ENCODE results near the gene BMX.

Gene BMX

DNA sequence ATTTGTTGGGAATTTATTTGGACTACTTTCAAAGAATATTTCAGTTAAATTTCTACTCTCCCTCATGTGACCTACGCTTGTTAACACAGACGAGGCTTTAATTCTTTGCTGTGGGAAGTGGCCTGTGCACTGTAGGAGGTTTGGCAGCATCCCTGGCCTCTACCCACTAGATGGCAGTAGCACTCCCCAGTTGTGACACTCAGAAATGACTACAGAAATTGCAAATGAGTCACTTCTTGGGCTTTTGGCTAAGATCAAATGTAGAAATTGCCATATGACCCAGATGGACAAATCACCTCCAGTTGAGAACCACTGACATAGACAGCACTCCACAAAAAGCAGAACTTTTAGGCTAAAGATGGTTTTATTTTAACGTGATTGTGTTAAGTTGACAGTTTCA is 29.6 kb upstream of the BMX start:
- ChIA-PET CTCF (interaction anchor here (0.6 to 1.2 kb wide), 3 partner anchors 28 to 121 kb away, joined by 3 to 5 read pairs (median 5); no protein-coding TSS in a partner anchor), POLR2A (interaction anchor here (1.3 kb wide), 1 partner anchor 22 kb away, joined by 3 read pairs; the partner anchor contains the start of gene PIR)
- TF ChIP-seq LEF1 (IDR thresholded peaks at IDR 0.05; ENCODE audit: borderline replicate concordance) = no peak
- TF ChIP-seq NFRKB (IDR thresholded peaks at IDR 0.05) = no peak
- TF ChIP-seq, protein P1, sequence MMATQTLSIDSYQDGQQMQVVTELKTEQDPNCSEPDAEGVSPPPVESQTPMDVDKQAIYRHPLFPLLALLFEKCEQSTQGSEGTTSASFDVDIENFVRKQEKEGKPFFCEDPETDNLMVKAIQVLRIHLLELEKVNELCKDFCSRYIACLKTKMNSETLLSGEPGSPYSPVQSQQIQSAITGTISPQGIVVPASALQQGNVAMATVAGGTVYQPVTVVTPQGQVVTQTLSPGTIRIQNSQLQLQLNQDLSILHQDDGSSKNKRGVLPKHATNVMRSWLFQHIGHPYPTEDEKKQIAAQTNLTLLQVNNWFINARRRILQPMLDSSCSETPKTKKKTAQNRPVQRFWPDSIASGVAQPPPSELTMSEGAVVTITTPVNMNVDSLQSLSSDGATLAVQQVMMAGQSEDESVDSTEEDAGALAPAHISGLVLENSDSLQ (IDR thresholded peaks at IDR 0.05) = no peak
- no peak for TF ChIP-seq TARDBP (IDR thresholded peaks at IDR 0.05)
- TF ChIP-seq FOXA1 (IDR thresholded peaks at IDR 0.05) = no peak
- TF ChIP-seq FOXK2 (IDR thresholded peaks at IDR 0.05) = no peak
- TF ChIP-seq ELF4 (IDR thresholded peaks at IDR 0.05) = no peak
- TF ChIP-seq ZNF384 (IDR thresholded peaks at IDR 0.05) = no peak
- no peak for TF ChIP-seq ARNT (IDR thresholded peaks at IDR 0.05)
- no peak for TF ChIP-seq SP1 (IDR thresholded peaks at IDR 0.05)
- no peak for TF ChIP-seq FOXM1 (IDR thresholded peaks at IDR 0.05; ENCODE audit: borderline replicate concordance)
- TF ChIP-seq CTBP1 (IDR thresholded peaks at IDR 0.05; ENCODE audit: borderline replicate concordance) = no peak
- no peak for TF ChIP-seq BHLHE40 (IDR thresholded peaks at IDR 0.05; ENCODE audit: borderline replicate concordance)
- TF ChIP-seq HDGF (IDR thresholded peaks at IDR 0.05; ENCODE audit: borderline replicate concordance) = no peak
- peak; percentile 48 for DNase-seq (ENCODE audit: extremely low spot score)

DNA sequence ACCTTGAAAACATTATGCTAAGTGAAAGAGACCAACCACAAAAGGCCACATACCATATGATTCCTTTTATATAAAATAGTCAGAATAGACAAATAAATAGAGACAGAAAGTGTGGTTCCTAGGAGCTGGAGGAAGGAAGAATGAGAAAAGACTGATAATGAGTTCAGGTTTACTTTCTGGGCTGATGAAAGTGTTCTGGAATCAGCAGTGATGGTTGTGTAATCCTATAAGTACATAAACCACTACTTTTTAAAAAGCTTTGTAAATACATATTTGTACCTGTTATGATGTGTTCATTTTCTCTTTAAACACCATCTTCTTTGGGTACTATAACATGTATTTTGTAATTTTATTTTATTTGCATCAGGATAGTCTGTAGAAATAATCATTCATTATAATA is 28.1 kb upstream of the BMX start:
- ChIA-PET CTCF (no interaction called here), POLR2A (no interaction called here)
- no peak for DNase-seq (ENCODE audit: extremely low spot score)
- TF ChIP-seq HDGF (IDR thresholded peaks at IDR 0.05; ENCODE audit: borderline replicate concordance) (no peak), SUZ12 (IDR thresholded peaks at IDR 0.05) (no peak), SP1 (IDR thresholded peaks at IDR 0.05) (no peak), ZNF384 (IDR thresholded peaks at IDR 0.05) (no peak), ARNT (IDR thresholded peaks at IDR 0.05) (no peak), ELF4 (IDR thresholded peaks at IDR 0.05) (no peak), FOXA1 (IDR thresholded peaks at IDR 0.05) (no peak), FOXM1 (IDR thresholded peaks at IDR 0.05; ENCODE audit: borderline replicate concordance) (no peak), FOXK2 (IDR thresholded peaks at IDR 0.05) (no peak), L3MBTL2 (conservative IDR thresholded peaks at IDR 0.05) (no peak), BHLHE40 (IDR thresholded peaks at IDR 0.05; ENCODE audit: borderline replicate concordance) (no peak), CTBP1 (IDR thresholded peaks at IDR 0.05; ENCODE audit: borderline replicate concordance) (no peak), LEF1 (IDR thresholded peaks at IDR 0.05; ENCODE audit: borderline replicate concordance) (no peak), NFRKB (IDR thresholded peaks at IDR 0.05) (no peak), TARDBP (IDR thresholded peaks at IDR 0.05) (no peak)
- TF ChIP-seq, protein P1 (IDR thresholded peaks at IDR 0.05) = no peak

GRCh38 chrX:15474028-15474427 is 26.6 kb upstream of the BMX start:
- TF ChIP-seq CTBP1 (IDR thresholded peaks at IDR 0.05; ENCODE audit: borderline replicate concordance) (no peak), L3MBTL2 (conservative IDR thresholded peaks at IDR 0.05) (no peak), SUZ12 (IDR thresholded peaks at IDR 0.05) (no peak), SP1 (IDR thresholded peaks at IDR 0.05) (no peak), BHLHE40 (IDR thresholded peaks at IDR 0.05; ENCODE audit: borderline replicate concordance) (no peak), FOXK2 (IDR thresholded peaks at IDR 0.05) (no peak), ARNT (IDR thresholded peaks at IDR 0.05) (no peak), HDGF (IDR thresholded peaks at IDR 0.05; ENCODE audit: borderline replicate concordance) (no peak), ELF4 (IDR thresholded peaks at IDR 0.05) (no peak)
- CTCF ChIA-PET = no interaction called here
- DNase-seq (ENCODE audit: extremely low spot score) = no peak
- POLR2A ChIA-PET = no interaction called here

DNA sequence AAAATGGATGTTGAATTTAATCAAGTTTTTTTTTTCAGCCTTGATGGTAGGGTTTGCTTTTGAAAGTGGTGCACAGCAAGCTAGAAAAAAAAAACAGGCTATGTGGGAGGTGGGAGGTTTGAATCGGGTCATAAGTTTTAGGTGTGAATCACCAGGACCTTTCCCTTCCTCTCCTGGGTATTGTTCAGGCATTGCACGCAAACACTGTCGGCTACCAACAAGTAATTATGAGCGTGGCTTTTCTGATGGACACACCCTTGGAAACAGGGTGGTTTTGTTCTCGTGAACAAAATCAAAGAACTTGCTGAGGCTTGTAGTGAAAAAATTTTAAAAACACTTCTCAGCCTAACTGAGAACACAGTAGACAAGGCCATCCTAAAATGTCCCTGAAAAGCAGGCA is 25.6 kb upstream of the BMX start:
- TF ChIP-seq FOXM1 (IDR thresholded peaks at IDR 0.05; ENCODE audit: borderline replicate concordance) = no peak
- TF ChIP-seq BHLHE40 (IDR thresholded peaks at IDR 0.05; ENCODE audit: borderline replicate concordance) = no peak
- no peak for TF ChIP-seq HDGF (IDR thresholded peaks at IDR 0.05; ENCODE audit: borderline replicate concordance)
- TF ChIP-seq L3MBTL2 (conservative IDR thresholded peaks at IDR 0.05) = no peak
- no peak for TF ChIP-seq SUZ12 (IDR thresholded peaks at IDR 0.05)
- TF ChIP-seq ELF4 (IDR thresholded peaks at IDR 0.05) = no peak
- no peak for TF ChIP-seq TARDBP (IDR thresholded peaks at IDR 0.05)
- TF ChIP-seq, protein P1 (IDR thresholded peaks at IDR 0.05) = no peak
- TF ChIP-seq NFRKB (IDR thresholded peaks at IDR 0.05) = no peak
- no peak for TF ChIP-seq SP1 (IDR thresholded peaks at IDR 0.05)
- no peak for TF ChIP-seq FOXK2 (IDR thresholded peaks at IDR 0.05)
- TF ChIP-seq LEF1 (IDR thresholded peaks at IDR 0.05; ENCODE audit: borderline replicate concordance) = no peak
- CTCF ChIA-PET = no interaction called here
- no peak for DNase-seq (ENCODE audit: extremely low spot score)
- POLR2A ChIA-PET = no interaction called here

- CTCF ChIA-PET = no interaction called here
- no peak for TF ChIP-seq NFRKB (IDR thresholded peaks at IDR 0.05)
- TF ChIP-seq FOXA1 (IDR thresholded peaks at IDR 0.05) = no peak
- no peak for TF ChIP-seq ARNT (IDR thresholded peaks at IDR 0.05)
- no peak for TF ChIP-seq TARDBP (IDR thresholded peaks at IDR 0.05)
- no peak for TF ChIP-seq SP1 (IDR thresholded peaks at IDR 0.05)
- TF ChIP-seq L3MBTL2 (conservative IDR thresholded peaks at IDR 0.05) = no peak
- TF ChIP-seq, protein P1 (IDR thresholded peaks at IDR 0.05) = no peak
- TF ChIP-seq FOXM1 (IDR thresholded peaks at IDR 0.05; ENCODE audit: borderline replicate concordance) = no peak
- POLR2A ChIA-PET = no interaction called here
- DNase-seq (ENCODE audit: extremely low spot score) = no peak
These were observed 25.1 kb upstream of the BMX start for GRCh38 chrX:15475486-15475885.

DNA sequence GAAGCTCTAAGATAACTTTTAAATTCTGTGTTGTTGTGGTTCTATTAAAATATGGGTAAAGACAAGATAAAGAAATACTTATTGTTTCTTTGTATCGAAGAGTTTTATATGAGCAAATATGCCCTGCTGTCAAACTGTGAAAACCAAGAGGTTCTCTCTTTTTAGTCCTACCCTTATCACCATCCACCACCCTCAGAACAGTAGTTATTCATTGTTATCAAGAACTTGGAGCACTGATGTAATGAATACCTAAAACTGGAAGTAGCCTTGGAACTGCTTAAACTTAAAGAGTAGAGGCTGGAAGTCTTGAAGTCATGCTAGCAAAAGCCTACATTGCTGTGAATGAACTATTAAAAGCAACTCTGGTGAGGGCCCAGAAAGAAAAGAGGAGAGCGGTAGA is 16.7 kb upstream of the BMX start:
- CTCF ChIA-PET = no interaction called here
- DNase-seq (ENCODE audit: extremely low spot score) = no peak
- POLR2A ChIA-PET = no interaction called here
- TF ChIP-seq L3MBTL2 (conservative IDR thresholded peaks at IDR 0.05) (no peak), ELF4 (IDR thresholded peaks at IDR 0.05) (no peak), LEF1 (IDR thresholded peaks at IDR 0.05; ENCODE audit: borderline replicate concordance) (no peak), CTBP1 (IDR thresholded peaks at IDR 0.05; ENCODE audit: borderline replicate concordance) (no peak), FOXA1 (IDR thresholded peaks at IDR 0.05) (no peak), HDGF (IDR thresholded peaks at IDR 0.05; ENCODE audit: borderline replicate concordance) (no peak), SP1 (IDR thresholded peaks at IDR 0.05) (no peak), FOXM1 (IDR thresholded peaks at IDR 0.05; ENCODE audit: borderline replicate concordance) (no peak), SUZ12 (IDR thresholded peaks at IDR 0.05) (no peak), FOXK2 (IDR thresholded peaks at IDR 0.05) (no peak), TARDBP (IDR thresholded peaks at IDR 0.05) (no peak), NFRKB (IDR thresholded peaks at IDR 0.05) (no peak), BHLHE40 (IDR thresholded peaks at IDR 0.05; ENCODE audit: borderline replicate concordance) (no peak), ARNT (IDR thresholded peaks at IDR 0.05) (no peak), ZNF384 (IDR thresholded peaks at IDR 0.05) (no peak)
